HG03520 (cell line): ENCODE results near the gene RASL11A.
"Not testable (repeated sequence)": the region's sequence is repeated elsewhere in the genome, so short reads cannot be mapped to it uniquely, and the experiment has no call there.

Experiments used
- ATAC-seq: cut with Tn5 transposase; IDR thresholded peaks from one replicate; pipeline ENCODE4 v1.9.1; 2021; ENCODE audit warnings: mild to moderate bottlenecking, moderate library complexity; ENCODE audit not compliant: unreplicated experiment

Gene RASL11A

DNA sequence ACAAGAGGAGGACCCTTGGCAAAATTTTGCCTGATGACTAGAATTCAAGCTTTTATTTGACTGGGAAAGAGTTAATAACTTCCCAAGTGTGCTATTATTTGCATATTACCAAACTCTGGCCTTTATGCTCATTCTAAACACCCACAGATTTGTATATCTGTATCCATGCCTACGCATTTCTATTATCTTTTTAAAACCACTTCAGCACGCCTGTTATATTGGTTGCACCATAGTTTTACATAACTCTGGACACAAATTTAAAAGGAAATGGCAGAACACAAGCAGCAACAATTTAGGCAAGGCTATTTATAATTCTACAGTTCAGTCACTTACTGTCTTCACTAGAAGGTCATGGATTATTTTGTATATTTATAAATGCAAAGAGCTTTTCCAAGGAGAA lies 3.7 kb upstream of the RASL11A start:
- no peak for ATAC-seq

DNA sequence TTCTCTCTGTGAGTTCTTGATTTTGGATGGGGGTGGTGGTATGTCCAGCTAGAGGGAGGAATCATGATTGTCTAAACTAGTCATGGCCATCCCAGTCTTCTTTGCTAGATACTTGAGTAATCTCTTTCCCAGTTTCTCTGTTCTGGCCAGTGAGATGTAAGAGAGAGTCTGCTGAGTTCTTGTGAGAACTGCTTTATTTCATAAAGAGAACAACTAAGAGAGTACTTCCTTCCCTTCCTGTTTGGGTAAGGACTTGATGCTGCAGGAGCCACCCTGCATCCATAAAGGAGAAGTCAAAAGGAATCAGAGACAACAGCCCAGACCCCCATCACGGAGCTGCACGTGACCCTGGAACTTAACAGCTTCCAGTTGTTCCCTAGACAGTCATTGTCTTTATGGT lies 3.0 kb upstream of the RASL11A start:
- ATAC-seq, result no peak

DNA sequence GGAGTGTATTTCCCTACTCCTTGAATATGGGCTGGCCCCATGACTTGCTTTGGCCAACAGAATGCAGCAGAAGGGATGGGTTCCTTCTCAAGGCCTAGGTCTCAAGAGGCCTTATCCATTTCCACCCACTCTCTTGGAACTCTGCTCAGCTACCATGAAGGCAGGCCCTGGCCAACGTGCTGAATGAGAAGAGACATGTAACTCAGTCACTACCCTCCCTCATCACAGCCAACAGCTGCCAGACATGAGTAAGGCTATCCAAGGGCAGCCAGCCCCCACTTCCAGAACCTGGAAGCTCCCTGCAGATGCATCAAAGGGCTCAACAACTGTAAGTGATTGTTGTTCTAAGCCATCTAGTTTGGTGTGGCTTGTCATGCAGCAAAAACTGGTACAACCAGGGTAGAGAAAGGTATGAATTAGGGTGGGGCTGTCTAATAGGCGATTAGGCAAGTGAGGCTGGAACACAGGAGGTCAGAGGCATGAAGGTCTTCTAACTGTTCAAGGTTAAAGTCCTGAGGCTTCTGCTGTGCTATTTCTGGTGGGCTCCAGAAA lies 1.4 kb upstream of the RASL11A start:
- no peak for ATAC-seq

- no peak for ATAC-seq
These were observed 1.0 kb downstream of the RASL11A start for GRCh38 chr13:27271570-27272096.

GRCh38 chr13:27273658-27274425 lies 3.2 kb downstream of the RASL11A start:
- ATAC-seq, result no peak

DNA sequence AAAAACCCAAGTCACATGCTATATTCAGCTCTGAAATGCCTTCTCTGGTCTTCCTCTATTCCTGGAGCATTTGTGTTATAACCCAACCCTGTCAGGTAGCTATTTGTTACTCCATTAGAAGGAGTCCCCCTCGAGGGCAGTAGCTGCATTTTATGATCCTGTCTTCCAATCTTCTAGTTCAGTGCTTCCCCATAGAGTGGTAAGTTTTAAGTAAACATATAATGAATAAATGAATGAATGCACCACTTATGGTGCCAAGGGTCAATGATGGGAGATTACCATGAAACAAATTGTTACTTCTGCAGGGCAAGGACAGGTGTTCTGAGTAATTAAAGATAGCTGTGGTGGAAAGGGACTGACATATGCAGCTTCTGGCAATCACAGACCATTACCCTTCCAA lies 4.0 kb downstream of the RASL11A start:
- no peak for ATAC-seq

GRCh38 chr13:27276188-27276587 lies 5.6 kb downstream of the RASL11A start:
- ATAC-seq, result no peak

DNA sequence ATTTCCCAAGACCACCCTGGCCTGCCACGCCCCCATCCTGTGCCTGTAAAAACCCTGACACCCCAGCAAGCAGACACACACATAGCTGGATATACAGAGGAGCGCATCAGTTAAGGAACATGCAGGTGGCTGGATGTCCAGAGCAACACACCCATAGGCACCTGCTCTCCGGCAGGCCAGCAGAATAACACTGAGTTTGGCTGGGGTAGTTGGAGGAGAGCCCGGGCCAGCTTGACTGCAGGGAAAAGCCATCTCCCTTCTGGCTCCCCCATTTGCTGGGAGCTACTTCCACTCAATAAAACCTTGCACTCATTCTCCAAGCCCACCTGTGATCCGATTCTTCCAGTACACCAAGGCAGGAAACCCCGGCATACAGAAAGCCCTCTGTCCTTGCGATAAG lies 8.9 kb downstream of the RASL11A start:
- ATAC-seq, result no peak

DNA sequence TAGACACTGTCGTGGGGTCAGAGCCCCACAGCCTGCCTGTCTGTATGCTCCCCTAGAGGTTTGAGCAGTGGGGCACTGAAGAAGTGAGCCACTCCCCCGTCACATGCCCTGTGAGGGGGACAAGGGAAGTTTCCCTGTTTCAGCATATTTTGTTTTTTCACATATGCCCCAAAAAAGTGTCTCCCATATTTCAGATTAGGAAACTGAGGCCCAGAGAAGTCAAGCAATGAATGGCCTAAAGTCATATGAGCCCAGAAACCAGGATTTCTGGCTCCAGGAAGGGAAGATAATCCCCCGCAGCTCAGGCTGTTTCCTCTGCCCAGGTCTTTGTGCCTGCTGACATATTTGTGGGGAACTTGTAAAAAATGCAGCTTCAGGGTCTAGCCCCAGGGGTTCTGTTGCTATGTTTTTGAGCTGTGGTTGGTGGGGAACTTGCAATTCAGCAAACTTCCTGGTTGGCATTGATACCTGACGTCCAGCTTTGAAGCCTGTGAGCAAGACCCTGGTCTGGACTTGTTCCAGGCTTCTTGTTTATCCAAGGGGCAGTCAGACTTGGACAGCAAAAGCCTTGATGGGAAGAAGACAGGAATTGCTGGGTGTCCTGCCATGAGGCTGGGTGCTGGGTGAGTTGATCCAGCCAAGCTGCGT lies 9.5 kb downstream of the RASL11A start:
- ATAC-seq, result no peak

DNA sequence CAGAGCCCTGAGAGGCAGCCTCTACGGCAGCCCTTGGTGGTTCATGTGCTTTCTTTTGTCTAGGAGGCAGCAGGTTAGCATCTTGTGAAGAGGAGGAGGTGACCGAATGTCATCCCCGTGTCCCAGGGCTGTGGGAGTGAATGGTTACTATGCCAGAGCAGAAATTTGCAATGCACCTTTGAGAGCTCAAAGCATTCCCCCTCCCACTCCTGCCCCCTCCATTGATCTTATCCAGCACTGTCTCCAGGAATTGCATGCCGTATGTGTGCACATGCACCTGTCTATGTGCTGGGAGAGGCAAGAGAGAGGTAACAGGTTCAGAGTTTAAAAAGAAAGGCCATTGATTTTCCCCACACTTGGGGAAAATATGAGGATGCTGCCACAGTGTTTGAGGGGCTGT lies 10.2 kb downstream of the RASL11A start:
- ATAC-seq, result no peak

- ATAC-seq, result no peak
These were observed 10.8 kb downstream of the RASL11A start for GRCh38 chr13:27281420-27281819.

GRCh38 chr13:27283906-27284493 lies 13.4 kb downstream of the RASL11A start:
- ATAC-seq, result no peak

- ATAC-seq, result no peak
These were observed 17.8 kb downstream of the RASL11A start for GRCh38 chr13:27288392-27288791.

DNA sequence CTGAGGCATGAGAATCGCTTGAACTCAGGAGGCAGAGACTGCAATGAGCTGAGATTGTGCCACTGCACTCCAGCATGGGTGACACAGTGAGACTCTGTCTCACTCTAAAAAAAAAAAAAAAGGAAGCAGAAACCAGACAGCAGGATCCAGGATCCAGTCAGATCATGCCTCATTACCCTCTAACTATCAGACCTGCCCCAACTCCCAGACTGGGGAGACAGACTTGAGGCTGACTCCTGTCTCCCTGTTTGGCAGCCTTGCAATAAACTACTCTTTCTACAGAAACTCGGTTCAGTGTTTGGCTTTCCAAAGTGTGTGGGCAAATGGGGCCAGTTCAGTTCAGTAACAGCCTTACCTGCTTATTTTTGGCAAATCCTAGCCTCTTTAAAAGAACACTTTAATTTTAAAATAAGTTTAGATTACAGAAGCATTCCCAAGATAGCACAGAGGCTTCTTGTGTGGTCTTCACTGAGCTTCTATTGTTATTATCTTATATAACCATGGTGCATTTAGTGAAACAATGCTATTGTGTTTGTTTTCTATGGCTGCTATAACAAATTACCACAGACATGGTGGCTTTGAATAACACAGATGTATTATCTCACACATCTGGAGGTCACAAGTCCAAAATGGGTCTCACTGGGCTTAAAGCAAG lies 18.5 kb downstream of the RASL11A start:
- ATAC-seq, result no peak

GRCh38 chr13:27290715-27291114 lies 20.1 kb downstream of the RASL11A start:
- no peak for ATAC-seq

- ATAC-seq, result not testable (repeated sequence)
These were observed 21.3 kb downstream of the RASL11A start for GRCh38 chr13:27291967-27292366.

- no peak for ATAC-seq
These were observed 22.6 kb downstream of the RASL11A start for GRCh38 chr13:27293076-27293691.

GRCh38 chr13:27293873-27294515 lies 23.4 kb downstream of the RASL11A start:
- ATAC-seq, result no peak

DNA sequence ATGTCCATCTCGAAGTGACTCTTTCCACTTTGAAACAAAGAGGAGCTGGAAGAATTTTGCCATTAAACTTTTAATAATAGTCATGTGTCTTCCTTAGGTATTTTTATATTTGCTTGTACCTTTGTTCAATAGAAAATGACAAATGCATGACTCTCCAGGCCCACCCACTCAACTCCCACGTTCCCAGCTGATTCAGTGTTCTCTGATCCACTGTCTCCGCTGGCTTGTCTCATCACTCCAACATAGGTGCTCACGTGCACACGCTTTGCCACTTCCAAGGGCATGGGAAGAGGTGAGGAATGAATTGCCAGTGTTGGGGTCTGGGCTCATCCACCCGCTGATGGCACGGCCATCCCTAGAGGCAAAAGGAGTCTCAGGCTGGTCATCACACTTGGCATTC lies 24.5 kb downstream of the RASL11A start:
- no peak for ATAC-seq

DNA sequence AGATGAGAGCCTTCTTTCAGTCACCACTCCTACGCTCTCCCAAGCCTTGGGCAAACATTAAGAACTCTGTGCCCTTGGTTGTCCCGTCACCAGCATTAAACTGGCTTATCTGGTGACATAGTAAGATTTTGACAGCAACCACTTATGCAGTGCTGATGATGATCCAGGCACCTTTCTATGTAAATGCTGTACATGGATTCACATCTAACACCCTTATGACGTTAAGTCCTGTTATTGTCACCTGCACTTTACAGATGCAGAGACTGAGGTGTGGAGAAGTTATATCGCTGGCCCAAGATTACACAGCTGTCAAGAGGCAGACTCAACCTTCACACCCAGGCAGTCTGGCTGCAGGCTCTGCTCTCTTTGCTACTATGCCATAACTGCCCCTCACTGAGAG lies 25.0 kb downstream of the RASL11A start:
- ATAC-seq, result no peak
